ENCODE measurements around the gene PPP2CA. TPM values are rescaled to one million over a fixed set of nuclear protein-coding genes. Genes with fewer than 3 reads are reported as not detected.
"Not testable (repeated sequence)": the region's sequence is repeated elsewhere in the genome, so short reads cannot be mapped to it uniquely, and the experiment has no call there.

PPP2CA gene
- total RNA-seq, 4 donors from 2014 or later, result 110 to 271 (median 191) TPM

- Histone ChIP-seq H3K9me3 (no peaks in the 10 kb centered on the region), H3K4me3 (no peak overlapping the region), H3K27me3 (no peaks in the 10 kb centered on the region), H3K27ac (no peak overlapping the region), H3K36me3 (no peaks in the 10 kb centered on the region), H3K4me1 (no peaks in the 10 kb centered on the region)
- WGBS, result 78% methylated on average over 2 of the region's 2 CpGs
- no peak for DNase-seq (ENCODE audit: low spot score in 2 of 2)
- TF ChIP-seq POLR2A (IDR thresholded peaks at IDR 0.05), result no peak
- no peak for TF ChIP-seq EP300 (IDR thresholded peaks at IDR 0.05)
- TF ChIP-seq CTCF (IDR thresholded peaks at IDR 0.05), result no peak
- TF ChIP-seq POLR2AphosphoS5 (IDR thresholded peaks at IDR 0.05), result no peak
Measured at GRCh38 chr5:134255418-134256150, 29.7 kb upstream of the PPP2CA start.

- not testable (repeated sequence) for DNase-seq (ENCODE audit: low spot score in 2 of 2); H3K36me3 ChIP-seq
- WGBS, result 64% methylated on average over 8 of the region's 8 CpGs
Measured at GRCh38 chr5:134253368-134254153, 27.7 kb upstream of the PPP2CA start.

GRCh38 chr5:134252671-134253070 is 26.8 kb upstream of the PPP2CA start:
- peaks cover 3% of the 10 kb centered on the region for H3K4me1 ChIP-seq
- no peaks in the 10 kb centered on the region for H3K9me3 ChIP-seq
- no peaks in the 10 kb centered on the region for H3K27me3 ChIP-seq
- H3K36me3 ChIP-seq, result no peaks in the 10 kb centered on the region
- no peak overlapping the region for H3K4me3 ChIP-seq
- no peak overlapping the region for H3K27ac ChIP-seq
- no peak for DNase-seq (ENCODE audit: low spot score in 2 of 2)
- WGBS, result 62% methylated on average over 5 of the region's 5 CpGs
- no peak for TF ChIP-seq CTCF (IDR thresholded peaks at IDR 0.05)
- TF ChIP-seq EP300 (IDR thresholded peaks at IDR 0.05), result no peak
- no peak for TF ChIP-seq POLR2A (IDR thresholded peaks at IDR 0.05)
- no peak for TF ChIP-seq POLR2AphosphoS5 (IDR thresholded peaks at IDR 0.05)

More at GRCh38 chr5:134253368-134254153, 27.7 kb upstream of the PPP2CA start:
- not testable (repeated sequence) for H3K27me3 ChIP-seq, H3K9me3 ChIP-seq, H3K4me1 ChIP-seq, H3K27ac ChIP-seq, H3K4me3 ChIP-seq

GRCh38 chr5:134250949-134251348 is 25.1 kb upstream of the PPP2CA start:
- Histone ChIP-seq H3K4me1 (peaks cover 10% of the 10 kb centered on the region), H3K36me3 (no peaks in the 10 kb centered on the region), H3K4me3 (no peak overlapping the region), H3K27ac (no peak overlapping the region), H3K27me3 (no peaks in the 10 kb centered on the region), H3K9me3 (no peaks in the 10 kb centered on the region)
- no peak for TF ChIP-seq POLR2AphosphoS5 (IDR thresholded peaks at IDR 0.05)
- TF ChIP-seq CTCF (IDR thresholded peaks at IDR 0.05), result no peak
- TF ChIP-seq POLR2A (IDR thresholded peaks at IDR 0.05), result no peak
- no peak for TF ChIP-seq EP300 (IDR thresholded peaks at IDR 0.05)
- WGBS, result 78% methylated on average over 3 of the region's 3 CpGs
- no peak for DNase-seq (ENCODE audit: low spot score in 2 of 2)

GRCh38 chr5:134249469-134250379 is 23.9 kb upstream of the PPP2CA start:
- 82% methylated on average over 15 of the region's 15 CpGs for WGBS
- DNase-seq (ENCODE audit: low spot score in 2 of 2), result no peak
- Histone ChIP-seq H3K36me3 (no peaks in the 10 kb centered on the region), H3K9me3 (no peaks in the 10 kb centered on the region), H3K4me1 (peaks cover 17% of the 10 kb centered on the region), H3K27ac (no peak overlapping the region), H3K27me3 (no peaks in the 10 kb centered on the region), H3K4me3 (no peak overlapping the region)
- TF ChIP-seq CTCF (IDR thresholded peaks at IDR 0.05) (no peak), POLR2A (IDR thresholded peaks at IDR 0.05) (no peak), POLR2AphosphoS5 (IDR thresholded peaks at IDR 0.05) (no peak), EP300 (IDR thresholded peaks at IDR 0.05) (no peak)

All from suprapubic skin (tissue), 4 donors.